Activated T-cell treated with anti-CD3 and anti-CD28 coated beads for 48 hours (primary cell): Measurements from ENCODE around the gene AKAIN1.

Experiments
- DNase-seq: peaks from one replicate; pipeline ENCODE4 v3.0.0-alpha.2; 2020; ENCODE audit warnings: low read depth

The AKAIN1 gene, protein sequence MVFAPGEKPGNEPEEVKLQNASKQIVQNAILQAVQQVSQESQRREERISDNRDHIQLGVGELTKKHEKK

DNA sequence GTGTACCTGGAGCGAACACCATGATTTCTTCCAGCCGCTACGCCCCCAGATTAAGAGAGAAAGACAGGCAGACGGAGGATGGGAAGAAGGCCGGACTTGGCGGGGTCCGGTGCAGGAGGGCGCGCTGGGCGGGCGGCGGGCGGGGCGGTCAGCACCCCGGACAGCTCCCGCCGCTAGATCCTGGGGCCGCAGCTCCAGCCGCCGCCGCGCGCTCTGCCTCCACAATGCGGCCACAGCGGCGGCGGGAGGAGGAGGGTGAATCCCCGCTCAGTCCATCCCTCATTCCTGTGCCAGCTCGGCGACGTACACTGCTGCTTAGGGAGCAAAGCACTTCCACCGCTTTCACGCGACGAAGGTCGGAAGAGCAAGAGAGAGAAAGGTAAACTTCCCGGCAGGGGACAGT is at the start of gene AKAIN1:
Gene AKAIN1 (minus strand): TSS at position 226 of the 403 bp plus-strand sequence. CDS start 204 bp downstream, at position 22.
- DNase-seq, result peak; percentile 21

DNA sequence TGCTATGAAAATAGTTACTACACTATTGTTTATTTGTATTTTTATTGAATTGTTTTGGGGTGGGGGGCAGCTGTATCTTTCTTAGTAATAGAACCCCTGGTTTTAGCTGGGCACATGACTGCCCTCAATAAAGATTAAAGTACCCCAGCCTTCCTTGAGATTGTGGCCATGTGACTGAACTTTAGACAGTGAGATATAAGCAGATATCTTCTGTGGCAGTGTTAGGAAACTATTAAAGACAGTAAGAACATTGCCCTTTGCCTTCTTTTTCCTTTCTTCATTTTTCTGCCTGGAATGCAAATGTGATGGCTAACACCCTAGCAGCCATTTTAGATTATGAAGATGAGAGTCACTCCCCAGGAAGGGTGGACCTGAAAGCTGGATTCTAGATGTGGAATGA is 47.9 kb upstream of the AKAIN1 start:
- DNase-seq, result no peak

DNA sequence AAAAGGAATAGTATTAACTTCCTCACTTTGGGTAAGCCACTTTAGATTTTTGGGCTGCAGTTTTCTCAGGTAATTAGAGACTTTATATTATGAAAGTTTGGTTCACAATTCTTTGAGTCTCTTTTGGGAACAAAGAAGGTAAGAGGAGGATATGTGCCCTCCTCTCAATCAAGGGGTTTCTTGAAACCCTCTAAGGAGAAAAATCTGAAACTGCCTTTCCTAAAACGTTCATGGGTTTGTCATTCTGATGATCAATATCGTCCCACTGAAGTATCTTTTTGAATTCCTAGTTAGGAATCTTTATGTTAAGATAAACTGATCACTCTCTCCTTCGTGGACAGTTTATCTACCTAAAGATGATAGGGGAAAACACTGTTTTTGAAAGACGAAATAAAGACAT is 42.4 kb upstream of the AKAIN1 start:
- DNase-seq, result no peak

DNA sequence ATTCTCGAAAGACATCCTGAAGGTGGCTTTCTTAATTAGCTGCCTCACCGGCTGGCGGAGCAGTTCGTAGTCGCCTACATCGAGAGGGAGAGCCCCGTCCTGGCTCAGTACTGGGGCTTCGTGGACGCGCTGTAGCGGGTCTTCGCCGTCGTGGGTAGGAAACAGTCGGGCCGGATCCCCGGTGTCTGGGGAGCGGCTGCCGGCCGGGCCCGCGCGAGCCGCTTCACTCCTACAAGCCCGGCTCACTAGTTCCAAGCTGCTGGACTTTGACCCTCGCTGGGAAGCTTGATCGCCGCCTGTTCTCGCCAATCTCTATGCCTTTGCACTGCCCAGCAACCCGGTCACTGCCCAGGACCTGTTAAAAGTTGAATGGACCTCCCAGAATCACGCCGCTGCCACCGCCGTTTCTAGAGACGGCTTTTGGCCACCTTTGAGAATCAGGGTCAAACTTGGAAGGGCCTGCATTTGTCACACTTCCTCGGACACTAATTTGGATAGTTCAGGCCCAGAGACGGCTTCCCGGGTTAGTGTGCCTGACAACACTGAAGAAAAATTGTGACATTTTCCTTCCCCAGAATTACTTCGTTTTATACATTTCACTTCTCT is 41.4 kb upstream of the AKAIN1 start:
- peak; percentile 21 for DNase-seq

DNA sequence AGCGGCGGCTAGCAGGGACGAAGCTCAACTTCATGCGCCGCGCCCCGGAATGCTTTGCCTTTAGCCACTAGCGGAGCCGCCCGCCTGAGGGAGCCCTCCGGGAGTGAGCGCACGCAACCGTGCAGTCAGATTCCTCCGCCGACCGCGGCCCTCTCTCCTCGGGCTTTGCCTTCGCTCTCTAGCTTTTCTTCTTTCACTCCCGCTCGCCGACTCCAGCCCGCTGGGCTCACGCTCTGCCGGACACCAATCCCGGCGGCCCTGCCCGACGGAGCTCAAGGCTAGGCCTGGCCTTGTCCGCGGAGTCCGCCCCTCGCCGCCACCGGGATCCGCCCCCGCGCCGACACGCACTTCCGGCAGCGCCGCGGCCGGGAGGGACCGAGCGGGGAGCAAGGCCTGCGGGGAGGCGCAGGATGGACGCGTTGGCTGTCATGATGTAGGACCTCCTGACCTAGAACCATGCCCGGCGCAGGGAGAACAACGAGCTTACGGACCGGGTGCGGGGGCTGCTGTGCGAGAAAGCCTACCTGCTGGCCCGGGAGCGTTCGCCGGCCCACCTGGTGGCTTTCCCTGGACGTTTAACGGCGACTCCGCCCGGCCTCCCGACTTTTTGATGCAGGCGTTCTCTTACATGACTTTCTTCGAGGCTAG is 40.8 kb upstream of the AKAIN1 start:
- peak; percentile 87 for DNase-seq

DNA sequence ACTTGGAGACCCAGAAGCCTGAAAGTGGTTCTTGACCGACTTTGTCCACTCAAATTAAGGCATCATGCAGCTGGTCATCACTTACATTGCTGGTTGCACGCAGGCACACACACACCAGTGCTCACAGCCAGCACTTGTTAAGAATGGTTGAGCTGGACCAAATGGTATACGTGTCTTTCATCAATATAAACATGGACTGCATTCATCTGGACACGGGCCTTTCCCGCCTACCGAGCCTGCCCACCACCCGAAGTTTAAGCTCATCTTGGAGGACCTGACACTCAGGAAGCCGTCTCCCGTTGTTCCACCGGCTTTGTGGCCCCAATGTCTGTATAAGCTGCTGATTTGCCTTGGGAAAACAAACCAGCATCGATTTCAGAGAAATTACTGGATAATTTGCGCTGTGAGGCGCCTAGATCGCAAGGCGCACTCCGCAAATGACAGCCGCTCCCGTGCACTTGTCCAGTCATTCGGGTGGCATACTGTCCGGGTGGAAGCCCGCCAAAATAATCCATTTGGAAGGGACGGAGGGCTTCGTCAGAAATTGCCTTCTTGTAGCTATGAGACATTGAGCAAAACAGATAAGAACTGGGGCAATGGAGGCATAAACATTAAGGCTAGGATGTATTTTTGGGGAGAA is 40.1 kb upstream of the AKAIN1 start:
- no peak for DNase-seq

DNA sequence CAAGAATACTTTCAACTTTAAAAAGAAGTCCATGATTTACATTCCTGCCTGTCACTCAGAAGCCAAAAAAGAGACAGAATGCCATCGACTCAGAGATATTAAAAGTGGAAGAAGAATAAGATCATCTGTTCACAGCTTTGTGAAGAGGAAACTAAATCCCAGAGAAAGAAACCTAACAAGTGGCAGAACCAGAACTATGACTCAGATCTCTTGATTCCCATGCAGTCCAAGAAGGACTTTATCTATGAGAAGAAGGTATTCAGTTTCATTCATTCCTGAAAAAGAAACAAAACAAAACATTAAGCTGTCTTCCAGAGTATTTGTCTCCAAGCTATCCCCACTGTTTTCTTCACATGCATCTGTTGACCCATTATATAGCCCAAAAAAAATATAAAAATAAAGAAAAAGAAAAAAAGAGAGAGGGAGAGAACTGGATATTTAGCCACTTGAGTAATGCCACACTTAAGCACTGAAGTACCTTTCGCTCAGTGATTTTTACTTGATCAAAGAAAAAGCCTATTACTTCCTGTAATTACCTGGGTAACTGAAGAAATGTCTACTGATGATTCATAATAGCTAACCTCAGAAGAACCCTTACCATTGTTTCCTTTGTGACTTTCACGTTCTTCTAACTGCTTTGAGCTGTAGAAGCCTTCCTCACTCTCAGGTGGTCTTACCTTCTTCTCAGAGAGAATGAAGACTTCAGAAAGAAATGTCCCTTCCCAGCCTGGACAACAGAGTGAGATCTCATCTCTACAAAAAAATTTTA is 17.7 kb upstream of the AKAIN1 start:
- no peak for DNase-seq

DNA sequence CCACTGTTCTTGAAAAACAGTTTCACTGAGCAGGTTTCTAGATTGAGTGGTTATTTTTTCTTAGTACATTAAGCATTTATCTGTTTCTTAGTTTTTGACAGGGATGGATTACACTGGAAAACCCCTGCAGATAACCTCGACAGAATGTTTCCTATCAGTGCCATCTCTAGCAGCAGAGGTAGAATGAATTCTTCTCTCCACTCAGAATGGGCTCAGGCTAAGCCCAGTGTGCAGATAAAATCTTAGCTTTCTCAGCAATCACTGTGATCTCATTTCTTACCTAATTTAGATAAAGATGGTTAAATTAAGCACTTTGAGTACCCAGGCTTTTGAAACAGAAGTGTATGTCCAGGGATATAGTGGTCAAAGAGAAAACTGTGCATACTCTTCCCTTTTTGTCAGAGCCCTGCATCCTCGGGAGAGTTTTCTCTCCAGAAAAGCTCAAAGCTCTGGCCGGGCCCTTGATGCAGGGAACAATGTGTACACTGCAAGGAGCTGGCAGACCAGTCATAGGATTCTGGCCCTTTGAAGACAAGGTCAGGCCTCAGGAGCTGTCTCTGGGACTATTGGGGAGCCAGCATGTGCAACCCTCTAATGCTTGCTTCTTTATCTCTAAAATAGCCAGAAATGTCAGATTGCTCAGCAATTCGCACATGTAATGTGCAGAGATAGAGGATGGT is 10.6 kb upstream of the AKAIN1 start:
- no peak for DNase-seq

DNA sequence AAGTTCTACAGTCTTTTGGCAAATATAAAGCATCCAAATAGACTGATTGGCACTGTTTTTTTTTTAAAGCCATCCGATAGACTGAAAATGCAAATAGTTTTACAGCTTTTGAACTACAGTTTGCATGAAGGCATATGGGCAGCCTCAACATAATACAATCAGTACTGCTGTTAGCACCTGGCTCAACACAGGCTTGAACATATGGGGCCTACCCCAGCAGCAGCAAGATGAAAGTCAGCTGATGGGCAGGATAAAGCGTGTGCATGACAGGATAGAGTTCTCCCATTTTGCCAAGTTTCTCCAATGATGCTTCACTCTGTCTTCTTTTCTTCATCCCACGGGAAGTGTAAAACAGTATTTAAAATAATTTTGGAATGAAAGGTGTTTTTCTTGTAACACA is 1.3 kb upstream of the AKAIN1 start:
- no peak for DNase-seq

DNA sequence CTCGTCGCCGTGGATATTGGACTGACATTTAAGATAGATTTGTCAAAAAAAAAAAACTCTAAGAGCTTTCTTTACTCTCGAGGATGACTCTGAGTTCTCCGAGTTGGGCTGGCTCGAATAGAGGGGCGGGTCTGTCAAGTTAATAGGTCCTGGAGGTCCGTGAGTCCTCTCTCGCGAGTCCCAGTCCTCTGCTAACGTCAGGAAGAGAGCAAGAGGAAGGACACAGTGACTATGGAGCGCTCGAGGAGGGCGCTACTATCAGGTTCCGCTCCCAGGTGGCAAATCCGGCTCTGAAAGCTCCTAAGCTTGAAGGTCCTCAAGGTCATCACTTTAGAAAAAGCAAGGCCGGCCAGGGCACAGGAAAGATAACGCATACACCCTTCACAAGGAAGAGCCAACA is 404 bp upstream of the AKAIN1 start:
- DNase-seq, result no peak

DNA sequence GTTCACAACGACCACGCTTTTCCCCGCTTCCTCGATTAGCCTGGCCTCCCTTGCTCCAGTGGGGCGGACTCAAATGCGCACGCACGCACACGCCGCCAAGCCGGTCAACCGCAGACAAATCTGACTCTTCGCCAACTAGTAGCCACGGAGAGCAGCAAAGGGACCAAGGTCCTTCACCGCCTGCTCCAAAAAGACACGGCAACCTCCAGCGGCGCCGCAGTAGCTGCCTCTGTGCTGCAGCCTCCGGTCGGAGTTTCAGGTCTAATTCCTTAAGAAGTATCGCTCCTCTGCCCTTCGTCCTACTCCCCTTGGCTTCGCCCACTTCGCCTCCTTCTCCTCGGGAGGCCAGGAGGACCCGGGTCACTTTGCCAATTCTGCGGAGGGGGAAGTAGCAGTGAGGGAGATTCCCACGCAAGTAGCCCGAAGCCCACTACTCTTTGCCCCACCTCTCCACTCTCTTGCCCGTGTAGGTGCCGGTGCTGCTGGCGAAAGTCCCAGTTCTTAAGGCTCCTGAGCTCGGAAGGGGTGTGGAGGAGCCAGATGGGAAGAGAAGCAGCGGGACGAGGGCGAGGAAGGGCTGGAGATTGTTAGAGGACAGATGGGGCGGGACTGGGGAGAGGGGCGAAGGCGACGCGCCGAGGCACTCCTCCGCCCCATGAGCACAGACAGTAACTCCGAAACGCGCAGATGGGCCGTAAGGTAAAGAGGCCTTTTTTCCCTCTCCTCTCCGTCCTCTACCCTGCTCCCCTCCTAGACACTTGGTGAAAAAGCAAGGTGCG is 615 bp downstream of the AKAIN1 start:
- no peak for DNase-seq

DNA sequence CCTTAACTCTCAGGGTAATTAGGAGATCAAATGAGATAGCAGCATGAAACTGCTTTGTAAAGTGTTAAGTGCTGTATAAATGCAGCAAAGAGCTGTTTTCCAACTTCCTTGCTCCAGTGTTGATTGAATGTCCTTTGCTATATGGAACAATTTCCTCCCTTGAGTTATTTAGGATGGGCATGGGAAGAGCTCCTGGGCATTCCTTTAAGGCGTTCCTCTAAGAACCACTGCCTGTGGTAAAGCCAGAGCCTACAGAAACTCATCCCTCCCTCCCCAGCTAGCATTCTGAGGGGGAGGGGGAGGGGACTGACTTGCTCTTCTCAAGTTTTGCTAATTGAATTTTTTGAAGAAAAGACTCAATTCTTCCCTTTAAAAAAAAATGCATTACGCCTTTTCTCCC is 1.4 kb downstream of the AKAIN1 start:
- no peak for DNase-seq

DNA sequence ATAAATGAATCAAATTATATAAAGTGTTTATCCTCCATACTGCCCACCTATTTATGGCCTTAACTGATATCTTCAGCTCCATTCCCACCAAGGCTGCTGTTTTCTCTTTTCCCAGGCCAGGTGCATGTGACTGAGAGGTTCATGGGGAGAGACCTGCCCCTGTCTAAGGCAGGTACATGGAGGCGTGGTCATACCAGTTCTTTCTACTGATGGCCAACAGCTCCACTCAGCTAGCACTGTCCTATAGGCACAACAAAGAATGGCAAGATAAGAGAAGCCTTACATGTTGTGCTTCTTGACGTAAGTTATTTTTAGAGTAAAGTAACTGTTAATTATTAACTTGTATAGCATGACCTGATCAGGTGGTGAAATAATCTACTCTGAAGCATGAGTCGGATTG is 16.8 kb downstream of the AKAIN1 start:
- DNase-seq, result no peak

DNA sequence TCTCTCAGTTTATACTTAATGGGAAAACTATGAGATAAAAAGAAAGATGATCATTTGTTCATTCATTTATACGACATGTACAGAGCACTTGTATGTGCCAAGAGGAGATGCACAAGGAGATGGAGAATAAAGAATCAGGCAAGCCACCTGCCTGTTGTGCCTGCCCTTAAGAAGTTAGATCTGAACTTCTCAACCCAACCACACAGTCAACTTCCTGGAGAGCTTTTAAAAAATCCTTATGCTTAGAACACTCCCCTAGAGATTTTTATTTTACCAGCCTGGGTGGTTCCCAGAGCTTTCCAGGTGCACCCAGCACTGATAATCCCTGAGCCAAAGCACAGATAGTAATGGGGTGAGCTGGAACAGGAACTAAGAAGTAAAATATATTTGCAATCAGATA is 18.5 kb downstream of the AKAIN1 start:
- no peak for DNase-seq

DNA sequence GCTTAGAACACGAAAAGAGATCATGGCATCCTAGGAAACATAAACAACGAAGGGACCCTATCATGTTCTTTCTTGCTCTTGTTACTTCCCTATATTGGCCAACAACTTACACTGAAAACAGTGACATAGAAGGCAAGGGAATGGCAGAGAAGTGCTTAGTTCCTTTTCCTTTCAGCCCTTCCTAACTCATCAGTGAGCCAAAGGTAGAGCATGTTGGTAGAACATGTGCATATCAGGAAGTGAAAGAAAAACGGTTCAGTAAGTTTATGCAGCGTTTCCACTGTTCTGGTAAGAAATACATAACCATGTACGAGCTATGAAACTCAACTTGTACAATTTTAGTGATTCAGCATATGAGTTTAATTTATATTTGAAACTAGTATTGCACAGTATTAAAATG is 21.7 kb downstream of the AKAIN1 start:
- no peak for DNase-seq

DNA sequence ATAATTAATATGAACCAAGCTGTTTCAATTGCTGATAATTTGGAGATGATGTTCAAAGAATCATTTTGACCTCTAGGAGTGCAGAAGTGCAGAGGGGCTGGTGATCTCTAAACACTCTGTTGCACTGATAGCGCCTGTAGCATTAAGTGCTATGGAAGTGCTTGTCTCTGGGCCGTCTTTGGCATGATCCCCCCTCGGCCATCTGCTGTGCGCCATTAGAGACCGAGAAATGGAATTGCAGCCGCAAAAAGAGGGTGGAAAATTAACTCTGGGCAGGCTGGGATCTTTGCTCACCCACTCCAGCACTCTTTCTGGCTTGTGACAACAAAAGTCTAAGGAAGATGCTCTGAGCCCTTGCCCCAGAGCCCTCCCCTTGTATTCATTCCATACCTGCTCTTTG is 23.4 kb downstream of the AKAIN1 start:
- no peak for DNase-seq

DNA sequence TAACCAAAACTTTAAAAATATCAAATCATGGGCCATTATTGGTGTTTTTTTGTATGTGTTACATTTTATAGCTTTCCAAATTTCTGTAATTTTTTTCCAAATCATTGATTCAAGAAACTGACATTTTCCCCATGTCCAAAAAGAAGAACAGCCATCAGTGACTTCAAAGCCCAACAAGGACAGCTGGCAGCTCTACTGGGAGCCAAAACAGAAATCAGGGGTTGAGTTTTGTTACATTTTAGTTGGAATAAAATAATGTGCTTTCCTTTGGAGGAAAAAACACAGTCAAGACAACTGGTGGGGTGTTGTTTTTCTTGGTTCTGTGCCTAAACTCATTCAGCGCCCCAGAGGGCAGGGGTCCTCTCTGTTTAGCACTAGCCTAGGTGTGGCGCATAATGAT is 23.8 kb downstream of the AKAIN1 start:
- no peak for DNase-seq

DNA sequence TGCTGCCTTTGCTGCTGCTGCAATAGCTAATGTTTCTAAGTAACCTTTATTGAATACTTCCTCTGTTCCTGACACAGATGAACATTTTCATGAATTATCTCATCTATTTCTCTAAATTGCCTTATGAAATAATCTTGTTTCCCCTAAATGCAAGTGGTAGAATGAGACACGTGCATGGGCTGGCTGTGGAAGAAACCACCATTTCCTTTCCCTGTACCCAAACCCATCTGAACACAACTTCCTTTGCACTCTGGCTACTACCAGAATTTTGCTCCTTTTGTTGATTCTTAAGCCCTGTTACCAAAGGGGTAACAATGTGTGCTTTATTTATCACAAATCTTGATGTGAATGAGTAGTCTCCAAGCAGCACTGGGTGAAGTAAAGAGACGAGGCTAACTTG is 29.2 kb downstream of the AKAIN1 start:
- DNase-seq, result no peak

DNA sequence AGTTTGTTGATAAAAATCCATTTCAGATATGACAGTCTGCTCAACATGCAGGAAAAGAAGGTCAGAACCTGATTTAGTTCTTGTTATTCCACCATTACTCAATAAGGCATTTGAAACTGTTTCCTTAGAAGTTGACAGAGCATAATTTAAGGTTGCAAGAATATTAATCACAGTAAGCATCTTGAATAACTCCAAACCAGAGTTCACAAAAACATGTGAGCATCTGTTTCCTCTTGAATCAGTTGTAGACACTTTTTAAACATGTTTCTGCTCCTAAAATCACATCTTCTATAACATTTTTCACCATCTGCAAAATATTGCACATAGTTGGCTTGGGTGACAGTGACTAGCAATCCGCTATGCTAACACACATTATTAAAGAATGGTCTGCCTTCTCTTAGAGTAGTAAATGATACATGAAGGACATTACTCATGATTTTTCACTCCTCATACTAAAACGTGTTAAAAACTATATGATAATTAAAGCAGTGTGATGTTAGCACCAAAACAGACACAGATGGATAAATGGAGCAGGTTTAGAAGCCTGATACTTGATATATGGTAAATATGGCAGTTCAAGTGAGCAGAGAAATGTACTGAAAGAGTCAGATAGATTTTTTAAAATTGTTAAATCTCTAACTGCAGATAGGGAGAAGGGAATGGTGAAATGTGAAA is 30.3 kb downstream of the AKAIN1 start:
- no peak for DNase-seq

DNA sequence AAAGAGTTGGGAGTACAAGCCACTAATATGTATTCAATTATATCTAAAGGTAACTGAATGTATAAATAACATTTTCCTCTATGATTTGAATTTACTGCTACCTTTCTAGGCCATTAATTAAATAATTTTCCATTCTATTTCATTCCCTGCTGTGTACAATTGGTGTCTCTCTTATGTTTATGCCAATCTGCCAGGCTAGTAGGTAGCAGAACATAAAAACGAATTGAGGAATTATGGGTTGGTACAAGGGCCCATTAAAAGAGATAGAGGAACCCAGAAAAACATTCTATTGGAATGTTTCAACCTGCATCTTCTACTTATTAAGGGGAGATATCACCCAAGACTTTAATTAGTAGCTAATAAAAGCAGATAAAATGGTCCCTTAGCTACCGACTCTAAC is 32.2 kb downstream of the AKAIN1 start:
- DNase-seq, result no peak

DNA sequence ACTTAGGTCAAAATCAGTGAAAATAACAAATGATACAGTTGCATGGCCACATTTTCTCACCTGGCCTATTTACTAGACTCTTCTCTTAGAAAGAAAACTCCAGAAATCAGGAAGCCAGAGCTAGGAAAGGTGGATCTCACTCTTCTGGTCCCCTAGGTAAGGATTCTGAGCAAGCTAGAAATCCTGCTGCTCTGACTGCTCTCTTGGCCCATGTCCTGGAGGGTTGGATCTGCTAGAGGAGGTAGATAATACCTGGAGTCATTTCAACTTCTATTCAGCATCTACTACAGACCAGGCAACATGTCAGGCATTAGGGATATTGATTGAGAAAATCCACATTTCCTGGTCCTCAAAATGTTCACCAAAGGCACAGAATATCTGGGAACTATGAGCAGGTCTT is 34.9 kb downstream of the AKAIN1 start:
- DNase-seq, result no peak
